Activated naive CD8-positive, alpha-beta T cell (primary cell): ENCODE data around the gene AGPAT3.
A peak's percentile ranks its signal among the peaks of the same experiment; 100 is the strongest.
"Not testable (repeated sequence)": the region's sequence is repeated elsewhere in the genome, so short reads cannot be mapped to it uniquely, and the experiment has no call there.

Experiments
- H3K27ac Mint-ChIP-seq: one replicate; pipeline ENCODE4 v1.8.0; 2021; ENCODE audit warnings: mixed read lengths
- H3K27me3 Mint-ChIP-seq: one replicate; pipeline ENCODE4 v1.8.0; 2021; ENCODE audit warnings: mixed read lengths
- H3K36me3 Mint-ChIP-seq: one replicate; pipeline ENCODE4 v1.8.0; 2021; ENCODE audit warnings: mixed read lengths
- H3K4me1 Mint-ChIP-seq: one replicate; pipeline ENCODE4 v1.8.0; 2021; ENCODE audit warnings: low read depth, mixed read lengths
- H3K4me3 Mint-ChIP-seq: one replicate; pipeline ENCODE4 v1.8.0; 2021; ENCODE audit warnings: mild to moderate bottlenecking, mixed read lengths
- H3K9me3 Mint-ChIP-seq: one replicate; pipeline ENCODE4 v1.8.0; 2021; ENCODE audit warnings: low read depth, mixed read lengths

AGPAT3 gene

DNA sequence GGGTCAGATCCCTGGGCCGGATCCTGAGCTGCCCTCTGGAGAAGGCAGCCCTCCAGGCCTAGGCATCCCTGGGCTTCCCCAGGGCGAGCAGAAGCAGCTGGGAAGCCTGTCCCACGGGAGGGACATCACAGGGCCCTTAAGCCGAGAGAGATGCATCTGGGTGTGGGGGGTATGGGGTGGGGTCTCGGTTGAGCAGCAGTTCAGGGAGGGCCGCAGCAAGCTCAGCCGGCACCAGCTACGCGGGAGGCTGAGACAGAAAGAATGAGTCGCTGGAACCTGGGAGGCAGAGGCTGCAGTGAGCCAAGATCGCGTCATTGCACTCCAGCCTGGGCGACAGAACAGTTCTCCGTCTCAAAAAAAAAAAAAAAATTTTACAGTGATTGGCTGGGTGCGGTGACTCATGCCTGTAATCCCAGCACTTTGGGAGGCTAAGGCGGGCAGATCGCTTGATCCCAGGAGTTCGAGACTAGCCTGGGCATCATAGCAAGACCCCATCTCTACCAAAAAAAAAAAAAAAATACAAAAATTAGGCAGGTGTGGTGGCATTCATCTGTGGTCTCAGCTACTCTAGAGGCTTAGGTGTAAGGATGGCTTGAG, 37.9 kb upstream of the AGPAT3 start:
- Mint-ChIP-seq H3K27me3 (no peaks in the 10 kb centered on the region), H3K4me1 (no peaks in the 10 kb centered on the region), H3K36me3 (no peaks in the 10 kb centered on the region), H3K4me3 (no peak overlapping the region), H3K9me3 (no peaks in the 10 kb centered on the region), H3K27ac (no peak overlapping the region)

DNA sequence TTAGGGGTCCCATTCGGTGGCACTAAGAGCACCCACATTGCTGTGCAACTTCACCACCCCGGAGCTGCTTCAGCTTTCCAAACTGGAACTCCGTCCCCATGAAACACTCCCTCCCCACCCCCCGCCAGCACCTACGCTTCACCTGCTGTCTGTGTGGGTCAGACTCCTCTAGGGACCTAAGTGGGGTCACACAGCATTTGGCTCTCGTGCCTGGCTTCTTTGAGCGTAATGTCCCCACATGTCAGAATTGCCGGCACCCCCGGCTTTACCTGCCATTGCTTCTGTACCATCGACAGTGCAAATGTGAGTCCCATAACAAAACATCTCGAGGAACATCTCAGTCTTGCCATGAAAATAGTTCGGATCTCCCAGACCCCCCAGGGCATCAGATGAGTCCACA, 35.9 kb upstream of the AGPAT3 start:
- Mint-ChIP-seq H3K27me3 (peaks cover 4% of the 10 kb centered on the region), H3K4me1 (peaks cover 3% of the 10 kb centered on the region), H3K36me3 (peaks cover 2% of the 10 kb centered on the region), H3K9me3 (no peaks in the 10 kb centered on the region), H3K27ac (no peak overlapping the region), H3K4me3 (no peak overlapping the region)

GRCh38 chr21:43829575-43830119, 35.4 kb upstream of the AGPAT3 start:
- peaks cover 5% of the 10 kb centered on the region for H3K27me3 Mint-ChIP-seq
- H3K9me3 Mint-ChIP-seq = no peaks in the 10 kb centered on the region
- H3K36me3 Mint-ChIP-seq = peaks cover 2% of the 10 kb centered on the region
- no peak overlapping the region for H3K27ac Mint-ChIP-seq
- H3K4me1 Mint-ChIP-seq = peaks cover 4% of the 10 kb centered on the region
- H3K4me3 Mint-ChIP-seq = no peak overlapping the region

DNA sequence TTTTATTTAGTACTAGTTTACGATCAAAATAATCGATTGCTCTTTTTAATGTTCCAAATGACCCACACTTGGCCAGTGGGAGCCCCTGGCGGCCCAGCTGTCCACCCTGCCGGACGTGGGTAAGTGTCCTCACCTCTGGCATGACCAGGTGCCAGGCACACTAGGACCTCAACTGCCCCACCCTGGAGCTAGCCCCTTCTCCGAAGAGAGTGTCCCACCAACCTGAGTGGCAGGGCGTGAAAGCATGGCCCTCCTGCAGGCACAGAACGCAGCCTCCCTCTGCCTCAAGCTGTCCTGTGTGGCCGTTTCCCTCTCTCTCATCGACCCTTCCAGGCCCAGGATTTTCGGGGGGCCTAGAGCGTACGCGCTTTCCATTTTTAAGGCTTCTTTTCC, 32.9 kb upstream of the AGPAT3 start:
- H3K27me3 Mint-ChIP-seq = peaks cover 9% of the 10 kb centered on the region
- peaks cover 2% of the 10 kb centered on the region for H3K36me3 Mint-ChIP-seq
- no peak overlapping the region for H3K27ac Mint-ChIP-seq
- H3K4me3 Mint-ChIP-seq = no peak overlapping the region
- peaks cover 9% of the 10 kb centered on the region for H3K4me1 Mint-ChIP-seq
- H3K9me3 Mint-ChIP-seq = no peaks in the 10 kb centered on the region

DNA sequence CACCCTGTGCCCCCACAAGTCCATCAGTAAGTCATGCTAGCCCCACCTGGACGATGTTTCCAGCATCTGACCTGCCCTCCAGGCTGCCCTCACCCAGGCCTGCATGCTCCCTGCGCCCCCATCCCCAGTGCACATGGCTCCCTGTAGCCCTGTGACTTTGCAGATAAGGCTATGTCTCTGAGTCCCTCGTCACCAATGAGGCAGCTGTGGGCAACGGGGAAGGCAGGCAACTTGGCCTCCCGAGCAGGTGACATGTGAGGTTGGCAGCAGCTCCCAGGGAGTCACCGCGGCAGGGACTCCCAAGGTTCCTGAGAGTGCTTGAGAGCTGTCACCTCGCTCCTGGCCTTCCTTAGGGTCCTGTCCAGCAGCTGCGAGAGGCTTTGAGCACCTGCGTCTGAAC, 32.4 kb upstream of the AGPAT3 start:
- peaks cover 2% of the 10 kb centered on the region for H3K36me3 Mint-ChIP-seq
- peaks cover 12% of the 10 kb centered on the region for H3K27me3 Mint-ChIP-seq
- H3K4me1 Mint-ChIP-seq = peaks cover 9% of the 10 kb centered on the region
- no peak overlapping the region for H3K27ac Mint-ChIP-seq
- H3K9me3 Mint-ChIP-seq = no peaks in the 10 kb centered on the region
- H3K4me3 Mint-ChIP-seq = no peak overlapping the region

DNA sequence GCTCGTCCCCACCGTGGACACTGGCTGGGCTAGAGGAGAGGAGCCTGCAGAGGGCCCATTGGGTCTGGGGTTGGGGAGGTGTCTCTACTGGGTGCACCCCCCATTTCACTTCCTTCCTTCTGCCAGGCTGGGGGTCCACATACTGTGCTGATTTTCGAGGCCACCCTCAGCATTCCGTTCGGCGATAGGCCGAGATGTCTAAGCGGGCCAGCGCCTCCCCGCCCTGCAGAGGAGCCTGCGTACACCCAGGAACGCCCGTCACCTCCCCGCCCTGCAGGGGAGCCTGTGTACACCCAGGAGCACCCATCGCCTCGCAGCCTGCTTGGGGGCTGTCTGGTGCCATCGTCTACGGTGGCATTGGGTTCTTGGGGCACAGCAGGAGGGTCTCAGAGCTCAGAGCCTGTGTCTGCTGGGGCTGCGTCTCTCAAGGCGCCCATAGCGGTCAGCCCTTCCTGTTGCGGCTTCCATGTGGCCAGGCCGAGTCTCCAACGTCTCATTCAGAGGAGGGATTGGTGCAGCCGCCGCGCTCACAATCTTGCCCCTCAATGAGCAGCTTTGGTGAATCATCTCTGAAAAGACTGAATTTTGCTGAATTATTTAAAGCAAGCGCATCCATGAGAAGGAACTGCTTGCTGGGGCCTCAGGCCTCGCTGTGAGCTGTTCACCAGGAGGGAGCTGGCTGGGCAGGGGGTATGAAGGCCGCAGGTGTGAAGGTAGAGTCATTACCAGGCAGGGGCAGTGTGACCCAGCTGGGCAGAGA, 30.7 kb upstream of the AGPAT3 start:
- Mint-ChIP-seq H3K9me3 (no peaks in the 10 kb centered on the region), H3K27me3 (peaks cover 12% of the 10 kb centered on the region), H3K4me1 (peaks cover 9% of the 10 kb centered on the region), H3K27ac (no peak overlapping the region), H3K4me3 (no peak overlapping the region), H3K36me3 (peaks cover 2% of the 10 kb centered on the region)

- Mint-ChIP-seq H3K4me1 (peaks cover 9% of the 10 kb centered on the region), H3K9me3 (no peaks in the 10 kb centered on the region), H3K27me3 (peaks cover 12% of the 10 kb centered on the region), H3K27ac (no peak overlapping the region), H3K4me3 (no peak overlapping the region), H3K36me3 (peaks cover 2% of the 10 kb centered on the region)
These were observed 30.0 kb upstream of the AGPAT3 start for GRCh38 chr21:43835050-43835449.

GRCh38 chr21:43835861-43836260, 29.2 kb upstream of the AGPAT3 start:
- Mint-ChIP-seq H3K4me1 (peaks cover 9% of the 10 kb centered on the region), H3K9me3 (no peaks in the 10 kb centered on the region), H3K27ac (no peak overlapping the region), H3K4me3 (no peak overlapping the region), H3K27me3 (peaks cover 12% of the 10 kb centered on the region), H3K36me3 (peaks cover 2% of the 10 kb centered on the region)

- Mint-ChIP-seq H3K9me3 (no peaks in the 10 kb centered on the region), H3K36me3 (peaks cover 2% of the 10 kb centered on the region), H3K4me3 (no peak overlapping the region), H3K27ac (no peak overlapping the region), H3K4me1 (peaks cover 9% of the 10 kb centered on the region), H3K27me3 (peaks cover 12% of the 10 kb centered on the region)
These were observed 28.4 kb upstream of the AGPAT3 start for GRCh38 chr21:43836616-43837015.

GRCh38 chr21:43840259-43840658, 24.8 kb upstream of the AGPAT3 start:
- H3K27me3 Mint-ChIP-seq = peaks cover 3% of the 10 kb centered on the region
- H3K27ac Mint-ChIP-seq = no peak overlapping the region
- no peaks in the 10 kb centered on the region for H3K9me3 Mint-ChIP-seq
- no peak overlapping the region for H3K4me3 Mint-ChIP-seq
- H3K4me1 Mint-ChIP-seq = peaks cover 6% of the 10 kb centered on the region
- H3K36me3 Mint-ChIP-seq = no peaks in the 10 kb centered on the region

DNA sequence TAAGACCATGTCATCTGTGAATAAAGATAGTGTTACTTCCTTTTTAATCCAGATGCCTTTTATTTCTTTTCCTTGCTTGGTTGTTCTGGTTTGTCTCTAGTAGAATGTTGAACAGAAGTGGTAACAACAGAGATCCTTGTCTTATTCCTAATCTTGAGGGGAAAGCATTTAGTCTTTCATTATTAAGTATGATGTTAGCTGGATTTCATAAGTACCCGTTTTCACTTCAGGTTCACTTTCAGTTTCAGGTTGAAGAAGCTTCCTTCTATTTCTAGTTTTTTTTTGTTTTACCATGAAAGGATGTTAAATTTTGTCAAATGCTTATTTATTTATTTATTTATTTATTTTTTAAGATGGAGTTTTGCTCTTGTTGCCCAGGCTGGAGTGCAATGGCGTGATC, 22.3 kb upstream of the AGPAT3 start:
- no peaks in the 10 kb centered on the region for H3K36me3 Mint-ChIP-seq

DNA sequence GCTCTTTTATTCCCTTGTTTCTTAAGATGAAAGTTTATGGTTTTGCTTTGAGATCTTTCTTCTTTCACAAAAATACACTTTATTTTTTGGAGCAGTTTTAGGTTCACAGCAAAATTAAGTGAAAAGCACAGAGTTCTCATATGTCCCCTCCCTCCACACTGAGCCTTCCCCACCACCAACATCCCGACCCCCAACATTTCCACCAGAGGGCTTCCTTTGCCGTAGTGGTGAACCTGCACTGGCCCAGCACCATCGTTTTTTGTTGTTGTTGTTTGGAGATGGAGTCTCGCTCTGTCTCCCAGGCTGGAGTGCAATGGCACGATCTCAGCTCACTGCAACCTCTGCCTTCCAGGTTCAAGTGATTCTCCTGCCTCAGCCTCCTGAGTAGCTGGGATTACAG, 20.1 kb upstream of the AGPAT3 start:
- not testable (repeated sequence) for H3K9me3 Mint-ChIP-seq, H3K4me3 Mint-ChIP-seq, H3K4me1 Mint-ChIP-seq, H3K27me3 Mint-ChIP-seq, H3K27ac Mint-ChIP-seq, H3K36me3 Mint-ChIP-seq

More for the DNA sequence above, 22.3 kb upstream of the AGPAT3 start:
- H3K9me3 Mint-ChIP-seq = no peaks in the 10 kb centered on the region
- peak overlapping the region; percentile 35 for H3K27ac Mint-ChIP-seq
- peak overlapping the region; percentile 18 for H3K4me3 Mint-ChIP-seq
- H3K4me1 Mint-ChIP-seq = peaks cover 6% of the 10 kb centered on the region
- no peaks in the 10 kb centered on the region for H3K27me3 Mint-ChIP-seq

DNA sequence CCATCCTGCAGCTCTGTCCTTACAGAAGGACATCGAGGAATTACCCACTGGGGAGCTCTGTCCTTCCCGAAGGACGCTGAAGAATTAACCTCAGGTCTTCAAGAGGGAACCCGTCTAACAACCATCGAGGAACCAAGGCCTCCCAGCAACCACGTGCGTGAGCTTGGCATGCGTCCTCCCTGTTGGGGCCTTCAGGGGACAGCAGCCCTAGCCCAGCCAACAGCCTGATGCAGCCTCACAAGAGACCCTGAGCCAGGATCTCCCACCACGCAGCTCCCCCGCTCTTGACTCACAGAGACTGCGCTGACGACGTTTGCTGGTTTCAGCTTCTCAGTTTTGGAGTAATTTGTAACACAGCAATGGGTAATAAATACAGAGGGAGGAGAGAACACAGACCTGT, 19.6 kb upstream of the AGPAT3 start:
- no peaks in the 10 kb centered on the region for H3K36me3 Mint-ChIP-seq

GRCh38 chr21:43846430-43846829, 18.6 kb upstream of the AGPAT3 start:
- Mint-ChIP-seq H3K4me3 (no peak overlapping the region), H3K27ac (no peak overlapping the region), H3K36me3 (no peaks in the 10 kb centered on the region), H3K4me1 (peaks cover 6% of the 10 kb centered on the region), H3K27me3 (no peaks in the 10 kb centered on the region), H3K9me3 (no peaks in the 10 kb centered on the region)

More for the DNA sequence above, 19.6 kb upstream of the AGPAT3 start:
- H3K27me3 Mint-ChIP-seq = no peaks in the 10 kb centered on the region
- H3K4me3 Mint-ChIP-seq = no peak overlapping the region
- H3K9me3 Mint-ChIP-seq = no peaks in the 10 kb centered on the region
- H3K27ac Mint-ChIP-seq = no peak overlapping the region
- peaks cover 6% of the 10 kb centered on the region for H3K4me1 Mint-ChIP-seq

DNA sequence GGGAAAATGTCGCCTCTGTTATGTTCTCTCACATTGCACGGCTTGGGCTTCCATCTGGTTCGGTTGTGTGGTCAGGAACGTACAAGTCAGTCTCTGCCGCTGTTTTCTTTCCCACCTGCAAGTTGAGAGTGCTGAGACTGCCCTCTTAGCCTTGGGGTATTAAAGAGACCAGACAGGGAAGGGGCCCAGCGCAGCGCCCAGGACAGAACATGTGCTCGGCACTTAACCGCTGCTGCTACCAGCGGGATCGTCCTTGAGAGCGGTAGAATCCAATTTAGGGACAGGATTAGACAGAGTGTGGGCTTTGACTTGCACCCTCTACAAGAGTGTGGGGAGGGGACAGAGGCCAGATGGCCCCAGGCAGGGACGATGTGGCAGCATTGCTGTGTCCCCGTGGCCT, 17.7 kb upstream of the AGPAT3 start:
- Mint-ChIP-seq H3K27me3 (no peaks in the 10 kb centered on the region), H3K27ac (no peak overlapping the region), H3K36me3 (no peaks in the 10 kb centered on the region), H3K4me3 (no peak overlapping the region), H3K4me1 (peaks cover 6% of the 10 kb centered on the region), H3K9me3 (no peaks in the 10 kb centered on the region)

- H3K27me3 Mint-ChIP-seq = no peaks in the 10 kb centered on the region
- peaks cover under 1% of the 10 kb centered on the region for H3K4me1 Mint-ChIP-seq
- no peaks in the 10 kb centered on the region for H3K9me3 Mint-ChIP-seq
- no peak overlapping the region for H3K4me3 Mint-ChIP-seq
- no peak overlapping the region for H3K27ac Mint-ChIP-seq
- no peaks in the 10 kb centered on the region for H3K36me3 Mint-ChIP-seq
These were observed 16.3 kb upstream of the AGPAT3 start for GRCh38 chr21:43848771-43849170.
